Uterus (tissue), 2 donors: ENCODE results near the gene FAM234A.

Experiments used
- CTCF ChIP-seq, 4 experiments: fragments of 200-600 bp in 2 of 4; fragments of 450-650 bp in 2 of 4; sonication (generic) in 2 of 4; IDR thresholded peaks; one replicate each; pipeline ENCODE4 v1.5.1; 2016 to 2019; ENCODE audit warnings: antibody characterized with exemption in 4 of 4, mild to moderate bottlenecking in 2 of 4, moderate library complexity in 1 of 4
- POLR2A ChIP-seq, 2 donors: fragments of 450-650 bp; IDR thresholded peaks; one replicate each; pipeline ENCODE4 v1.6.1; 2016; ENCODE audit warnings: antibody characterized with exemption in 2 of 2, mild to moderate bottlenecking in 1 of 2, moderate library complexity in 1 of 2

GRCh38 chr16:185691-186090 lies 48.9 kb upstream of the FAM234A start:
- TF ChIP-seq CTCF (IDR thresholded peaks at IDR 0.05), result no peak
- TF ChIP-seq POLR2A (IDR thresholded peaks at IDR 0.05), result no peak
